Measurements from ENCODE around the gene TPST2.

GRCh38 chr22:26476705-26477340 lies 113.1 kb downstream of the TPST2 start:
- TF ChIP-seq POLR2A (IDR thresholded peaks at IDR 0.05) = no peak
- TF ChIP-seq, protein P1, sequence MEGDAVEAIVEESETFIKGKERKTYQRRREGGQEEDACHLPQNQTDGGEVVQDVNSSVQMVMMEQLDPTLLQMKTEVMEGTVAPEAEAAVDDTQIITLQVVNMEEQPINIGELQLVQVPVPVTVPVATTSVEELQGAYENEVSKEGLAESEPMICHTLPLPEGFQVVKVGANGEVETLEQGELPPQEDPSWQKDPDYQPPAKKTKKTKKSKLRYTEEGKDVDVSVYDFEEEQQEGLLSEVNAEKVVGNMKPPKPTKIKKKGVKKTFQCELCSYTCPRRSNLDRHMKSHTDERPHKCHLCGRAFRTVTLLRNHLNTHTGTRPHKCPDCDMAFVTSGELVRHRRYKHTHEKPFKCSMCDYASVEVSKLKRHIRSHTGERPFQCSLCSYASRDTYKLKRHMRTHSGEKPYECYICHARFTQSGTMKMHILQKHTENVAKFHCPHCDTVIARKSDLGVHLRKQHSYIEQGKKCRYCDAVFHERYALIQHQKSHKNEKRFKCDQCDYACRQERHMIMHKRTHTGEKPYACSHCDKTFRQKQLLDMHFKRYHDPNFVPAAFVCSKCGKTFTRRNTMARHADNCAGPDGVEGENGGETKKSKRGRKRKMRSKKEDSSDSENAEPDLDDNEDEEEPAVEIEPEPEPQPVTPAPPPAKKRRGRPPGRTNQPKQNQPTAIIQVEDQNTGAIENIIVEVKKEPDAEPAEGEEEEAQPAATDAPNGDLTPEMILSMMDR (IDR thresholded peaks at IDR 0.05) = no peak
